IMR-90 (cell line): ENCODE measurements around the gene KRTAP9-4. TPM values are rescaled to one million over a fixed set of nuclear protein-coding genes. Genes with fewer than 3 reads are reported as not detected.

ENCODE experiments used
- ATAC-seq: fragments of 200-7000 bp; cut with Tn5 transposase; 2 replicates; pipeline ENCODE4 v1.9.1; 2020; ENCODE audit warnings: low read depth, mild to moderate bottlenecking, moderate library complexity
- BruUV-seq: library from RNA; stranded (reverse); fragments of 400-500 nt; replicated peaks from 2 replicates; lab custom pipeline; 2021; lab: Mats Ljungman, UMichigan
- CTCF ChIA-PET: fragments of 300-600 bp; formaldehyde crosslinking; extraction: SDS; loops from one replicate; lab custom pipeline; 2021; ENCODE audit warnings: antibody characterized with exemption; lab: Yijun Ruan, JAX
- POLR2A ChIA-PET: fragments of 300-600 bp; sonication (Branson Sonifier 250); formaldehyde crosslinking; loops from one replicate; lab custom pipeline; 2022; ENCODE audit warnings: antibody characterized with exemption; ENCODE audit not compliant: unreplicated experiment; lab: Charles Lee
- DNase-seq: peaks from one replicate; pipeline ENCODE4 v3.0.0; 2013
- H2AFZ ChIP-seq: replicated peaks from 2 replicates; pipeline ENCODE3; 2013; ENCODE audit warnings: low read length, mild to moderate bottlenecking; ENCODE audit not compliant: poor library complexity
- H2AK5ac ChIP-seq: 2 replicates; pipeline ENCODE4 v1.6.1; 2013; ENCODE audit warnings: low read depth, low read length, inconsistent platforms
- H2AK9ac ChIP-seq: replicated peaks from 2 replicates; pipeline ENCODE3; 2013; ENCODE audit warnings: mild to moderate bottlenecking, low read depth, low read length, moderate library complexity; ENCODE audit not compliant: poor library complexity
- H2BK120ac ChIP-seq: 2 replicates; pipeline ENCODE4 v1.6.1; 2013; ENCODE audit warnings: low read depth, low read length, inconsistent platforms
- H2BK15ac ChIP-seq: 3 replicates; pipeline ENCODE4 v1.6.1; 2013; ENCODE audit warnings: low read depth, low read length, inconsistent platforms
- H2BK20ac ChIP-seq: 2 replicates; pipeline ENCODE4 v1.6.1; 2013; ENCODE audit warnings: low read depth, mild to moderate bottlenecking, inconsistent platforms, low read length, moderate library complexity
- H2BK5ac ChIP-seq: 2 replicates; pipeline ENCODE4 v1.6.1; 2013; ENCODE audit warnings: mild to moderate bottlenecking, low read depth, low read length, inconsistent platforms; ENCODE audit not compliant: poor library complexity, severe bottlenecking
- H3K14ac ChIP-seq: replicated peaks from 2 replicates; pipeline ENCODE4 v1.6.1; 2013; ENCODE audit warnings: low read depth, low read length, inconsistent platforms
- H3K18ac ChIP-seq: 2 replicates; pipeline ENCODE4 v1.6.1; 2013; ENCODE audit warnings: low read depth, low read length, control low read depth
- H3K23ac ChIP-seq: 2 replicates; pipeline ENCODE4 v1.6.1; 2013; ENCODE audit warnings: low read depth, low read length, inconsistent platforms
- H3K27ac ChIP-seq: 2 replicates; pipeline ENCODE4 v1.5.1; 2013; ENCODE audit warnings: mild to moderate bottlenecking, control low read depth, low read length; ENCODE audit not compliant: insufficient read depth
- H3K27me3 ChIP-seq: 2 replicates; pipeline ENCODE4 v1.6.1; 2013; ENCODE audit warnings: low read length; ENCODE audit not compliant: control insufficient read depth, insufficient read depth
- H3K36me3 ChIP-seq: 2 replicates; pipeline ENCODE4 v1.6.1; 2013; ENCODE audit warnings: low read length, mixed read lengths; ENCODE audit not compliant: control insufficient read depth, insufficient read depth
- H3K4ac ChIP-seq: 2 replicates; pipeline ENCODE4 v1.6.1; 2013; ENCODE audit warnings: low read depth, low read length, inconsistent platforms
- H3K4me1 ChIP-seq: 2 replicates; pipeline ENCODE4 v1.6.1; 2013; ENCODE audit warnings: low read length, mixed read lengths; ENCODE audit not compliant: control insufficient read depth, insufficient read depth
- H3K4me2 ChIP-seq: 2 replicates; pipeline ENCODE4 v1.6.1; 2013; ENCODE audit warnings: low read depth, mild to moderate bottlenecking, control low read depth, low read length, moderate library complexity
- H3K4me3 ChIP-seq: 2 replicates; pipeline ENCODE4 v1.5.1; 2013; ENCODE audit warnings: low read depth, mild to moderate bottlenecking, control low read depth, low read length, moderate library complexity; ENCODE audit not compliant: insufficient read depth
- H3K56ac ChIP-seq: 2 replicates; pipeline ENCODE4 v1.6.1; 2013; ENCODE audit warnings: low read length, inconsistent platforms; ENCODE audit not compliant: insufficient read depth; ENCODE audit errors: extremely low read depth
- H3K79me1 ChIP-seq, 2 experiments: 2 replicates each; pipeline ENCODE4 v1.6.1; 2013; ENCODE audit warnings: low read length in 2 of 2, inconsistent platforms in 1 of 2, low read depth in 1 of 2
- H3K9ac ChIP-seq: 2 replicates; pipeline ENCODE4 v1.6.1; 2013; ENCODE audit warnings: low read depth, low read length, control low read depth
- H3K9me1 ChIP-seq: 2 replicates; pipeline ENCODE4 v1.6.1; 2013; ENCODE audit warnings: low read length, inconsistent platforms; ENCODE audit not compliant: insufficient read depth
- H3K9me3 ChIP-seq: 2 replicates; pipeline ENCODE4 v1.6.1; 2013; ENCODE audit warnings: low read length; ENCODE audit not compliant: control insufficient read depth, insufficient read depth
- H4K20me1 ChIP-seq: 2 replicates; pipeline ENCODE4 v1.6.1; 2013; ENCODE audit warnings: low read length, inconsistent platforms; ENCODE audit not compliant: insufficient read depth
- H4K5ac ChIP-seq: 2 replicates; pipeline ENCODE4 v1.6.1; 2013; ENCODE audit warnings: mild to moderate bottlenecking, low read depth, low read length, control low read depth
- H4K8ac ChIP-seq, 2 experiments: 2 replicates each; pipeline ENCODE4 v1.6.1; 2013; ENCODE audit warnings: low read depth in 2 of 2, low read length in 2 of 2, control low read depth in 1 of 2, inconsistent platforms in 1 of 2
- H4K91ac ChIP-seq: 2 replicates; pipeline ENCODE4 v1.6.1; 2013; ENCODE audit warnings: low read depth, low read length, inconsistent platforms; ENCODE audit not compliant: insufficient read depth
- BHLHE40 ChIP-seq: fragments of 150-350 bp; IDR thresholded peaks from 2 replicates; pipeline ENCODE4 v1.6.1; 2016; ENCODE audit warnings: mild to moderate bottlenecking, low read depth, low read length
- CEBPB ChIP-seq: IDR thresholded peaks from 2 replicates; pipeline ENCODE4 v1.6.1; 2012; ENCODE audit warnings: low read depth, low read length, improper control_type of control experiment
- CHD1 ChIP-seq: IDR thresholded peaks from 2 replicates; pipeline ENCODE4 v1.6.1; 2012; ENCODE audit warnings: low read depth, low read length, improper control_type of control experiment
- ELK1 ChIP-seq: fragments of 150-350 bp; IDR thresholded peaks from 2 replicates; pipeline ENCODE4 v1.6.1; 2016; ENCODE audit warnings: low read depth, mild to moderate bottlenecking, low read length, moderate library complexity, borderline replicate concordance
- MAFK ChIP-seq: IDR thresholded peaks from 2 replicates; pipeline ENCODE4 v1.6.1; 2012; ENCODE audit warnings: low read depth, low read length, improper control_type of control experiment
- MAZ ChIP-seq: IDR thresholded peaks from 2 replicates; pipeline ENCODE4 v1.6.1; 2012; ENCODE audit warnings: low read depth, mild to moderate bottlenecking, low read length, improper control_type of control experiment, moderate library complexity, borderline replicate concordance
- NFE2L2 ChIP-seq: fragments of 150-350 bp; IDR thresholded peaks from 2 replicates; pipeline ENCODE4 v1.6.1; 2016; ENCODE audit warnings: low read depth, mild to moderate bottlenecking, low read length
- POLR2A ChIP-seq: IDR thresholded peaks from 2 replicates; pipeline ENCODE4 v1.6.1; 2012; ENCODE audit warnings: mild to moderate bottlenecking, low read depth, low read length
- RAD21 ChIP-seq: IDR thresholded peaks from 2 replicates; pipeline ENCODE4 v1.6.1; 2012; ENCODE audit warnings: low read length, improper control_type of control experiment
- RCOR1 ChIP-seq: IDR thresholded peaks from 2 replicates; pipeline ENCODE4 v1.6.1; 2012; ENCODE audit warnings: mild to moderate bottlenecking, low read length, improper control_type of control experiment; ENCODE audit not compliant: insufficient replicate concordance
- SMC3 ChIP-seq: fragments of 150-350 bp; IDR thresholded peaks from 2 replicates; pipeline ENCODE4 v1.6.1; 2016; ENCODE audit warnings: low read depth, mild to moderate bottlenecking, antibody characterized with exemption, low read length, moderate library complexity
- USF2 ChIP-seq: fragments of 150-350 bp; IDR thresholded peaks from 2 replicates; pipeline ENCODE4 v1.6.1; 2017; ENCODE audit warnings: mild to moderate bottlenecking, antibody characterized with exemption, low read length, low read depth
- WGBS, 2 experiments: methylation state at CpG; one replicate each; pipeline versions ENCODE4 v1.1.5 to v1.1.7; 2013; ENCODE audit warnings: missing lambda C conversion rate in 2 of 2; ENCODE audit not compliant: insufficient read length in 1 of 2; ENCODE audit errors: extremely low coverage in 2 of 2; 5-methylcytosine and 5-hydroxymethylcytosine counted together
- dilution Hi-C: fragments of 300-500 bp; cut with HindIII; formaldehyde crosslinking; loops from one replicate; pipeline ENCODE4 v1.14.3; 2018; ENCODE audit warnings: low sequenced_read_pairs; ENCODE audit not compliant: unreplicated experiment
- in situ Hi-C: fragments of 300-500 bp; cut with MboI; formaldehyde crosslinking; loops from 3 replicates; pipeline ENCODE4 v1.14.3; 2019; ENCODE audit warnings: low sequenced_read_pairs, inconsistent platforms, mixed read lengths
- intact Hi-C: fragments of 100-400 bp; cut with micrococcal nuclease; formaldehyde crosslinking; loops from 2 replicates; pipeline ENCODE4 v1.10.0; 2022
- polyA plus RNA-seq, 3 experiments: library from polyadenylated mRNA; depleted of rRNA; stranded (reverse); fragments of >200 nt; gene quantifications; 2 replicates each; pipeline ENCODE4 v1.2.3, GENCODE V29; 2012; ENCODE audit warnings: low replicate concordance in 1 of 3
- total RNA-seq: library from RNA; depleted of rRNA; stranded (reverse); fragments of >200 nt; gene quantifications from 2 replicates; pipeline ENCODE4 v1.2.3, GENCODE V29; 2012

The KRTAP9-4 gene
- total and polyA plus RNA-seq, 2 of the 4 experiments (the other 2 are of a cell fraction): not detected

GRCh38 chr17:41294016-41294415, 44.5 kb downstream of the KRTAP9-4 start:
- POLR2A ChIA-PET: no interaction called here
- H4K91ac ChIP-seq: no peak overlapping the region
- 80% methylated on average over 1 of the region's 1 CpG; no CpG with 5 or more reads in 1 of the 2 experiments for WGBS, 2 experiments
- H3K4me2 ChIP-seq: no peak overlapping the region
- CTCF ChIA-PET: no interaction called here
- H3K27ac ChIP-seq: no peak overlapping the region
- H2AK9ac ChIP-seq: no peak overlapping the region
- ATAC-seq (no peak), DNase-seq (no peak)
- H3K14ac ChIP-seq: no peak overlapping the region
- no peak overlapping the region for H2AFZ ChIP-seq
- no peak overlapping the region for H2BK5ac ChIP-seq
- H3K4me3 ChIP-seq: no peak overlapping the region
- no peaks in the 10 kb centered on the region for H3K9me3 ChIP-seq
- H3K4ac ChIP-seq: no peak overlapping the region
- H3K79me1 ChIP-seq: no peaks in the 10 kb centered on the region
- H3K23ac ChIP-seq: no peak overlapping the region
- no peak overlapping the region for H3K56ac ChIP-seq
- in situ Hi-C loops: no loop called here
- H4K8ac ChIP-seq: no peak overlapping the region
- H2AK5ac ChIP-seq: no peak overlapping the region
- H2BK15ac ChIP-seq: no peak overlapping the region
- no peak overlapping the region for H3K9ac ChIP-seq
- H4K5ac ChIP-seq: no peak overlapping the region
- H3K36me3 ChIP-seq: no peaks in the 10 kb centered on the region
- TF ChIP-seq BHLHE40 (no peak), NFE2L2 (no peak), RCOR1 (no peak), USF2 (no peak), ELK1 (no peak), CEBPB (no peak), RAD21 (no peak), MAZ (no peak), POLR2A (no peak), MAFK (no peak), CHD1 (no peak), SMC3 (no peak)
- no TSS peak for BruUV-seq
- H4K20me1 ChIP-seq: no peaks in the 10 kb centered on the region
- no peaks in the 10 kb centered on the region for H3K4me1 ChIP-seq
- no peaks in the 10 kb centered on the region for H3K9me1 ChIP-seq
- no peak overlapping the region for H3K18ac ChIP-seq
- H3K27me3 ChIP-seq: no peaks in the 10 kb centered on the region; the same call in 1 of the 2 replicates
- no peak overlapping the region for H2BK120ac ChIP-seq
- dilution Hi-C loops: no loop called here
- H2BK20ac ChIP-seq: no peak overlapping the region
- intact Hi-C loops: no loop called here
